Activated CD4-positive, alpha-beta memory T cell treated with anti-CD3 and anti-CD28 coated beads for 36 hours (primary cell): Measurements from ENCODE around the gene KSR1. TPM values are rescaled to one million over a fixed set of nuclear protein-coding genes. Genes with fewer than 3 reads are reported as not detected.
A peak's percentile ranks its signal among the peaks of the same experiment; 100 is the strongest.

Experiments
- CTCF ChIA-PET: fragments of 350-600 bp; sonication (Branson Sonifier 250); formaldehyde crosslinking; loops from one replicate; lab custom pipeline; 2021; ENCODE audit warnings: antibody characterized with exemption, inconsistent platforms; lab: Charles Lee
- POLR2A ChIA-PET: fragments of 350-600 bp; sonication (Branson Sonifier 250); formaldehyde crosslinking; loops from one replicate; lab custom pipeline; 2021; ENCODE audit warnings: antibody characterized with exemption; lab: Charles Lee
- DNase-seq: peaks from one replicate; pipeline ENCODE4 v3.0.0-alpha.2; 2020
- H3K27ac Mint-ChIP-seq: one replicate; pipeline ENCODE4 v1.8.0; 2021; ENCODE audit warnings: mixed read lengths
- H3K27me3 Mint-ChIP-seq: one replicate; pipeline ENCODE4 v1.8.0; 2021; ENCODE audit warnings: mixed read lengths
- H3K36me3 Mint-ChIP-seq: one replicate; pipeline ENCODE4 v1.8.0; 2021; ENCODE audit warnings: mixed read lengths
- H3K4me1 Mint-ChIP-seq: one replicate; pipeline ENCODE4 v1.8.0; 2021; ENCODE audit warnings: low read depth, mixed read lengths
- H3K4me3 Mint-ChIP-seq: one replicate; pipeline ENCODE4 v1.8.0; 2021; ENCODE audit warnings: mild to moderate bottlenecking, mixed read lengths
- H3K9me3 Mint-ChIP-seq: one replicate; pipeline ENCODE4 v1.8.0; 2021; ENCODE audit warnings: mixed read lengths
- intact Hi-C: fragments of 100-400 bp; cut with micrococcal nuclease; formaldehyde crosslinking; loops from one replicate; pipeline ENCODE4 v1.15.1; 2023
- total RNA-seq, 2 experiments: library from RNA; stranded (reverse); gene quantifications; one replicate each; pipeline ENCODE4 v1.2.3, GENCODE V29; 2021

KSR1 gene
- total RNA-seq, 2 experiments from 2014 or later, result 55.0 to 60.8 TPM

DNA sequence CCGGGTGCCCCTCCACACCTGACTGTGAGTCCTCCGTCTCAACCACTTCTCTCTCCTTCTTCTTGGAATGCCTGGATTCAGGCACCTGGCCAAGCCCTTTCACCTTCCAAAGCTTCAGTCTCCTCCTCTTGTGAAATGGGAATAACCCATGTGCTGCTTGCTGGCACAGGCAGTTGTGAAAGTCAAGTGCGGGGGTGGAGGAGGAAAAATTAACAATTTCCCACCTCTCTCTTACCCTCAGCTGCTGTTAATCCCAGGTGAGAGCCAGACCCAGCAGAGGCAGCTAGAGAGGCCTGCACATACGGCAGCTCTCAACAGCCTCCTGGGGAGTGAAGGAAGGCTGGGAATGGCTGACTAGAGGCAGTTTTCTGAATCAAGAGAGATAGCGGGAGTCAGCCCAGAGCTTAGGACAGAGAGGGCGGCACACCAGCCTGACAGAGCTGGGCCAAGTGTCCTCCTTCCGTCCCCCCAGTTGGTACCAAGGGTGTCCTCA lies 96.8 kb downstream of the KSR1 start:
- Mint-ChIP-seq H3K4me3 (no peak overlapping the region), H3K4me1 (peaks cover 22% of the 10 kb centered on the region), H3K9me3 (no peaks in the 10 kb centered on the region), H3K27ac (no peak overlapping the region), H3K27me3 (no peaks in the 10 kb centered on the region), H3K36me3 (peaks cover 26% of the 10 kb centered on the region)
- intact Hi-C loops, result no loop called here
- CTCF ChIA-PET, result interaction anchor here (1.0 to 1.6 kb wide), 2 partner anchors 46 to 220 kb away, joined by 4 read pairs; no protein-coding TSS in a partner anchor
- no peak for DNase-seq
- POLR2A ChIA-PET, result interaction anchor here (0.8 kb wide), 1 partner anchor 12 kb away, joined by 3 read pairs; no protein-coding TSS in a partner anchor

DNA sequence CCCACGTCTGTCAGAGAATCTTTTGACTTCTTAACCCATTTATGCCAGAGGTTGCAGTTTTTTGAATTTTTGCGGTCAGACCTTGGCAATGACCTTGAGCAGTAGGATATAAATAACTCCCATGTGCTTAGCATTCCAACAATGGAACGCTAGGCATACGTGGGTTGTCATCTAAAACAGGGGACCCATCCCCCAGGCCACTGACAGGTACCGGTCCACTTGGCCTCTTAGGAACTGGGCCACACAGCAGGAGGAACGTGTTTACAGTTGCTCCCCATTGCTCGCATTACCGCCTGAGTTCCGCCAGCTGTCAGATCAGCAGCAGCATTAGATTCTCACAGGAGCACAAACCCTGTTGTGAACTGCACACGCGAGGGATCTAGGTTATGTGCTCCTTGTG lies 97.9 kb downstream of the KSR1 start:
- Mint-ChIP-seq H3K4me1 (peaks cover 22% of the 10 kb centered on the region), H3K36me3 (peaks cover 34% of the 10 kb centered on the region), H3K4me3 (no peak overlapping the region), H3K9me3 (no peaks in the 10 kb centered on the region), H3K27me3 (no peaks in the 10 kb centered on the region), H3K27ac (no peak overlapping the region)
- DNase-seq, result no peak
- POLR2A ChIA-PET, result no interaction called here
- intact Hi-C loops, result no loop called here
- CTCF ChIA-PET, result interaction anchor here (1.0 kb wide), 1 partner anchor 221 kb away, joined by 4 read pairs; no protein-coding TSS in a partner anchor

DNA sequence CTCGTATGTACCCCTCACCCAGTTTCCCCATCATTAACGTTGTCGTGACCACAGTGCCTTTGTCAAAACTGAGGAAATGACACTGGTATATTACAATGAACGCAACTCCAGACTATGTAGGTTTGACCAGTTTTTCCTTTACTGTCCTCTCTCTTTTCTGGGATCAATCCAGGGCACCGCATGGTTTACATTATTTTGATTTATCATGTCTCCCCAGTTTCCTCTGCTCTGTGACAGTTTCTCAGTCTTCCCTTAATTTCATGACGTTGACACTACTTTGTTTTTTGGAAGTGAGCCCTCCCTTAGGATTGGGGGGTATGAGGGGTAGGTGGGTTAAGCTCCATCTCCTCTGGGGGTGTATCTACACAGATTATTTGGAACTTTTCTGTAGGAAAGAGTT lies 98.7 kb downstream of the KSR1 start:
- Mint-ChIP-seq H3K4me1 (peaks cover 22% of the 10 kb centered on the region), H3K9me3 (no peaks in the 10 kb centered on the region), H3K4me3 (no peak overlapping the region), H3K27me3 (no peaks in the 10 kb centered on the region), H3K36me3 (peaks cover 39% of the 10 kb centered on the region), H3K27ac (no peak overlapping the region)
- DNase-seq, result no peak
- ChIA-PET CTCF (no interaction called here), POLR2A (no interaction called here)
- intact Hi-C loops, result no loop called here

DNA sequence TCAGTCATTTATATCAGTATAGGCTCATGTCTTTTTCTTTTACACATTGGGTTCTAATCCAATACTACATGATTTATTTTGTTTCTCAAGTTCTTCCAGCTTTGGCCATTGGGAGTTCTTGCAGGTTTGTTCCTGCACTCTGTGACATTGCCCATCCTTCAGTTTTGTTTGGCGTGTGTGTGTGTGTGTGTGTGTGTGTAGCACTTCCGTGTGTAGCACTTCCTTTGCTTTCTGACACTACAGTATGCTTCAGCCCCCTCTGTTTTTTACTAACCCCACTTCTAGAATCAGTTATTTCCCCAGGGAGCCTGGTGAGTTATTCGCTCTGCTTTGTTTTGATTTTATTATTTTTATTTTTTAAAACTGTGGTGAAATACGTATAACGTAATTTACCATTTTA lies 99.1 kb downstream of the KSR1 start:
- Mint-ChIP-seq H3K36me3 (peaks cover 41% of the 10 kb centered on the region), H3K4me3 (no peak overlapping the region), H3K27ac (no peak overlapping the region), H3K9me3 (no peaks in the 10 kb centered on the region), H3K27me3 (no peaks in the 10 kb centered on the region), H3K4me1 (peaks cover 22% of the 10 kb centered on the region)
- POLR2A ChIA-PET, result no interaction called here
- no peak for DNase-seq
- CTCF ChIA-PET, result interaction anchor here (0.6 kb wide), 1 partner anchor 61 kb away, joined by 3 read pairs; no protein-coding TSS in a partner anchor
- intact Hi-C loops, result no loop called here

DNA sequence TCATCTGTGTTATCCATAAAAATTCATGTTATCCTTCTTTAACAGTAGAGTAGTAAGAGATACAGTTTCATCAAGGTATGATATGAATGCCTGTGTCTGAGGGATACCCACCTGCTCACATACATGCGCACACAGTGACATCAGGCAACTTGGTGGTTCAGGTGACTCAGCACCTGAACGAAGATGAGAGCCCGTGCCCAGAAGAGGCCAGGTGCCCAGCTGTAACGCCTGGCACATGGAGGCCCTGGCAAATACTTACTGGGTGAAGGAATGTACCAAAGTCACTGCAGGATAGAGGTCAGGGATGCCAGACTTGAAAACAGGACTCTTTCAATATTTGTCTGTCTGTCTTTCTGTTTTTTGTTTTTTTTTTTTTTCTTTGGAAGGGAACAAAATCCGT lies 102.1 kb downstream of the KSR1 start:
- ChIA-PET CTCF (no interaction called here), POLR2A (no interaction called here)
- H3K36me3 Mint-ChIP-seq, result peaks cover 35% of the 10 kb centered on the region
- no peak for DNase-seq
- no peak overlapping the region for H3K27ac Mint-ChIP-seq
- no peaks in the 10 kb centered on the region for H3K27me3 Mint-ChIP-seq
- no peak overlapping the region for H3K4me3 Mint-ChIP-seq
- H3K9me3 Mint-ChIP-seq, result no peaks in the 10 kb centered on the region
- intact Hi-C loops, result no loop called here
- peaks cover 9% of the 10 kb centered on the region for H3K4me1 Mint-ChIP-seq

DNA sequence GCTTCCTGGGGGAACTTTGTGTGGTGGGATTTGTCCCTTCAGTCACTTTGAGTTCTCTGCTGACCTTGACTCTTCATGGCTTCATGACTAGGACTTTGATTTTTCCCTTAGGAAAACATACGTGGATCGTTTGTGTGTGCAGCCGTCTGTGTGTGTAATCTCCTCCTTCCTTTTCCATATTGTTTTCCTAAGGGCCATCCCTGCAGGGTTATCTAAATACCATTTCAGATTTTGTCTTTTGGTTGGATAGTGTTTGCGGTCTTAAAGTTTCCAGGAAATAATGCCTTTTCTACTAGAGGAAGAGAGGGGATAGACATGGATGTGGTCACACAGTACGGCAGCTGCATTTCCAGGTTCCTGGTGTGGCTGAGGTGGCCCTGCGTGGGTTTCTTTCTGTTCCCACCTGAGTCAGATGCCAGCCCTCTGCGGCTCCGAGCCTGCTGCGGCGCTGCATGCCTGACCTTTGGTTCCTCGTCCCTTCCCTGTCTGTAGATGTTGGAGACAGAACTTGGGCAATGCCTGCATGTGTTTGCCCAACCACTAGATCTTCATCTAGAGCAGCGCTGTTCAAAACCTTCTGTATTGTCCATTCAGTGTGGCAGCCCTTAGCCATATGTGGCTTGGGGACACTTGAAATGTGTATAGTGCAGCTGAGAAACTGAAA lies 102.7 kb downstream of the KSR1 start:
- ChIA-PET POLR2A (no interaction called here), CTCF (no interaction called here)
- Mint-ChIP-seq H3K9me3 (no peaks in the 10 kb centered on the region), H3K4me3 (no peak overlapping the region), H3K4me1 (peaks cover 13% of the 10 kb centered on the region), H3K36me3 (peaks cover 38% of the 10 kb centered on the region), H3K27me3 (no peaks in the 10 kb centered on the region), H3K27ac (no peak overlapping the region)
- DNase-seq, result no peak
- intact Hi-C loops, result no loop called here

DNA sequence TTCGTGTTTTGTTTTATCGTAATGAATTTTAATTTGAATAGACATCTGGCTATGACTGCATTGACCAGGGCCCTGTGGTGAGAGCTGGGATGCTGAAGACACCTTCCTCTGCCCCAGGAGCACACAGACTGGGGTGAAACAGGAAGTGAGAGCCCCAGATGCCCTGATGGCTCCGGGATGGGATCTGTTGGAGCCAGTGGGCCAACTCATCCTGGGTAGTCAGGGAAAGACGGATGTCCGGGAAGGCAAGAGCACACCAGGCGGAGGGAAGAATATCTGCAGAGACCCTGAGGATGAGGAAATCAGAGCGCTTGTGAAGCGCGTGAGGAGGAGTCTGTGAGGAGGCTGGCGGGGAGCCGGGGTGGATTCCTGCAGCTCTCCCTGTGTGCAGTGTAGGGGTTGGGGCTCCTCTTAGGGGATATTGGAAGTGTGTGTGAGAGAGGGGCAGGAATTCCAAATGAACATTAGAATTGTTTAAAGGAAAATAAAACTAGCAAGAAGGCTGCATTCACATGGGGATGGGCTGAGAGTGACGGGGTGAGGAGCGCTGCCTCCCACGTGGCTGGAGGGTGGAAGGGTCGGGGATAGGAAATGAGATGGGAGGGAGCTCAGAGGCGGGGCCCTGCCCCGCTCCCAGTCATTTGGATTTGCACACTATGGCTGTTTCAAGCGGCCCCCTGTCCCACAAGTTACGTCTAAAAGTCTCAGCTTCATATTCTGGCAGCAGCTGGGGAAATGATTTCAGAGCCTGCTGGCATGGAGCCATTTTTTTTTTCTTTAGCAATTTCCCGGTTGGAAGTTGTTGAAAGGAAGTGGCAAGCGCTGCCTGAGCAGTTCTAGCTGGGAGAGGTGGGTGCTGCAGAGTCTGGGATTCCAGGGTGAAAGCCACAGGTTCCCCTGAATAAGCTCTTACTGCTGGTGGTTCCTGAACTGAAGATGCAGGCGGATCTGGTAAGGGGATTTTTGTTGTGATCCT lies 103.5 kb downstream of the KSR1 start:
- peaks cover 20% of the 10 kb centered on the region for H3K4me1 Mint-ChIP-seq
- ChIA-PET POLR2A (interaction anchor here (0.7 kb wide), 1 partner anchor 12 kb away, joined by 3 read pairs; no protein-coding TSS in a partner anchor), CTCF (interaction anchor here (0.9 to 1.3 kb wide), 2 partner anchors 40 to 226 kb away, joined by 3 read pairs; no protein-coding TSS in a partner anchor)
- H3K4me3 Mint-ChIP-seq, result no peak overlapping the region
- intact Hi-C loops, result no loop called here
- DNase-seq, result no peak
- H3K36me3 Mint-ChIP-seq, result peaks cover 39% of the 10 kb centered on the region
- no peaks in the 10 kb centered on the region for H3K9me3 Mint-ChIP-seq
- no peaks in the 10 kb centered on the region for H3K27me3 Mint-ChIP-seq
- H3K27ac Mint-ChIP-seq, result no peak overlapping the region

DNA sequence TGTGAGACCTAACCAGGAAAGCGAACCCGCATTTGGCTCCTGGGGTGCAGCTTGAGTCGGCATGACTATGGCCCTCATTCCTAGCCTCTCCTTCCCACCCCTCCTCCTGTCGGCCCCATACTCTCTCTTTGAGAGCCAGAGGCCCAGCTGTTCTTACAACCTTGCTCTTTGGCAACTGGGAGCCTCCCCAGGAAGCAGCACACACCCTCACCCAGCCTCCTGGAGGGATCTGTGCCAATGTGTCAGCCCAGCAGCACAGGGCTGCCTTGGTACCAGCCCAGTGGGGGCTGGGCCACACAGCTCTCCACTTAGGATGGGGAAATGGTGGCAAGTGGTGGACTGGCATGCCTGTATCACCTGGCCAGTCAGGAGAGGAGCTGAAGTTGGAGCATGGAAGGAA lies 104.4 kb downstream of the KSR1 start:
- Mint-ChIP-seq H3K27me3 (no peaks in the 10 kb centered on the region), H3K9me3 (no peaks in the 10 kb centered on the region), H3K36me3 (peaks cover 36% of the 10 kb centered on the region), H3K4me1 (peaks cover 21% of the 10 kb centered on the region), H3K27ac (no peak overlapping the region), H3K4me3 (no peak overlapping the region)
- ChIA-PET POLR2A (interaction anchor here (0.7 kb wide), 1 partner anchor 13 kb away, joined by 3 read pairs; no protein-coding TSS in a partner anchor), CTCF (interaction anchor here (0.9 to 1.3 kb wide), 2 partner anchors 39 to 227 kb away, joined by 3 read pairs; no protein-coding TSS in a partner anchor)
- DNase-seq, result no peak
- intact Hi-C loops, result no loop called here

DNA sequence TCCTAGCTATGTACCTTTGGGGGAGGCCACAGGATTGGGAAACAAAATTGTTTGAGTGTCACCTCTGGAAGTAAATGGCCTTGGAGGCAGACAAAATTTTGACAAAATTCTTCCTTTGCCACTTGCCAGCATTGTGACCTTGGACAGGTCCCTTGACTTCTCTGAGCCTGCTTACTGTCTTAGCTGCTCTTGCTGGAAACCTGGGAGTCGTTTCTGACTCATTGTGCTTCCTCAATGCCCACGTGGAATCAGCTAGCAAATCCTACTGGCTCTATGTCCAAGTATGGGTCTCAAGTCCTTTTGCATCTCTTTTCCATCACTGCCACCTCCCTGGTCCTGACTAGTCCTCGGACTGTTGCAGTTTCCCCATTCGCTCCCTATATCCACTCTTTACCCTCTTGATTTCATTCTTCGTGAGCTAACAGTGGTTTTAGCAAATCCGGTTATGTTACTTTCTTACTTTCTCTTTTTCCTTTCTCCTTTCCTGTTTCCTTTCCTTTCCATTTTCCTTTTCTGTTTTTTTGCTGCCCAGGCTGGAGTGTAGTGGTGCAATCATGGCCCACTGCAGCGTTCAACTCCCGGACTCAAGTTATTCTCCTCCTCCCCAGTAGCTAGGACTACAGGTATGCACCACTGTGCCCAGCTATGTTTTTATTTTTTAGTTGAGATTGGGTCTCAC lies 106.7 kb downstream of the KSR1 start:
- CTCF ChIA-PET, result interaction anchor here (0.7 to 1.0 kb wide), 3 partner anchors 13 to 37 kb away, joined by 3 to 4 read pairs (median 4); no protein-coding TSS in a partner anchor
- H3K27me3 Mint-ChIP-seq, result no peaks in the 10 kb centered on the region
- intact Hi-C loops, result no loop called here
- H3K36me3 Mint-ChIP-seq, result peaks cover 32% of the 10 kb centered on the region
- no peaks in the 10 kb centered on the region for H3K9me3 Mint-ChIP-seq
- POLR2A ChIA-PET, result no interaction called here
- H3K4me3 Mint-ChIP-seq, result no peak overlapping the region
- no peak for DNase-seq
- no peak overlapping the region for H3K27ac Mint-ChIP-seq
- peaks cover 34% of the 10 kb centered on the region for H3K4me1 Mint-ChIP-seq

DNA sequence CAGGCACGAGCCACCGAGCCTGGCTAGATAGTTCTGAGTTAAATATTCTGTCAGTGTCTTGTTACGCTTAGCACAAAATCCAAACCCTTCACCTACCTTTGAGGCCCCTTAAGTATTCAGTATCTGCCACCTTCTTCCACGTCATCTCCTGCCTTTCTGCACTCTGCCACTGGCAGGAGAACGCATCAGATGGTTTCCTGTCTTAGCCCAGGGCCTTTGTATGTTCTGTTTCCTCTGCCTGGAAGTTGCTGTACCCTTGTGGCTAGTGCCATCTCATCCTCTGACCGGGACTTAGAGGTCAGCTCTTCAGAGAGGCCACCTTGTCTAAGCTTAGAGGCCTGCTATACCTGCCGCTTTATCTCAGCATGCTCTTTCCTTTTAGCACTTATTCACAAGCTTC lies 107.3 kb downstream of the KSR1 start:
- peaks cover 26% of the 10 kb centered on the region for H3K36me3 Mint-ChIP-seq
- peaks cover 38% of the 10 kb centered on the region for H3K4me1 Mint-ChIP-seq

DNA sequence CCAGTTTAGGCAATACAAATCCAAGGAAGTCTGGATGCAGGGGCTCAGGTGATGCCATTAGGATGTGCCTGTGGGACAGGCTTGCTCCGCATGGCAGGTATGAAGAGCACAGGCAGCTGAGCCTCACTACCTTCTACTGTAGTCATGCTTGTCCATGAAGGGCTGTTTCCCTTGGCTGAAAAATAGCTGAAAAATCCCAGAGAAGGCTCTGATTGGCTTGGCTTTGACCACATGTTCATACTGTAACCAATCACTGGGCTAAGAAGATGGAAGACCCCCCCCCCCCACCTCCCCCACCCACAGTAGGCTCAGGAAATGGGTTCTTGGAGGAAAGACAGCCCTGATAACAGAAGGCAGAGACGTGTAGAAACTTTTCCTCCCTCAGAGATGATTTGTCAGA lies 108.2 kb downstream of the KSR1 start:
- Mint-ChIP-seq H3K27ac (no peak overlapping the region), H3K27me3 (no peaks in the 10 kb centered on the region), H3K36me3 (peaks cover 21% of the 10 kb centered on the region), H3K4me3 (no peak overlapping the region), H3K9me3 (no peaks in the 10 kb centered on the region), H3K4me1 (peaks cover 46% of the 10 kb centered on the region)
- ChIA-PET CTCF (interaction anchor here (0.6 to 7.0 kb wide), 3 partner anchors 12 to 37 kb away, joined by 3 to 51 read pairs (median 4); no protein-coding TSS in a partner anchor), POLR2A (interaction anchor here (0.8 to 1.5 kb wide), 3 partner anchors 12 to 98 kb away, joined by 3 read pairs; no protein-coding TSS in a partner anchor)
- DNase-seq, result no peak
- intact Hi-C loops, result no loop called here

More for the DNA sequence above, 107.3 kb downstream of the KSR1 start:
- no peak overlapping the region for H3K4me3 Mint-ChIP-seq
- H3K27ac Mint-ChIP-seq, result peak overlapping the region; percentile 28
- intact Hi-C loops, result no loop called here
- no peak for DNase-seq
- H3K9me3 Mint-ChIP-seq, result no peaks in the 10 kb centered on the region
- POLR2A ChIA-PET, result interaction anchor here (0.6 kb wide), 1 partner anchor 13 kb away, joined by 3 read pairs; no protein-coding TSS in a partner anchor
- no peaks in the 10 kb centered on the region for H3K27me3 Mint-ChIP-seq
- CTCF ChIA-PET, result interaction anchor here (0.7 to 0.8 kb wide), 2 partner anchors 13 to 36 kb away, joined by 3 to 4 read pairs; no protein-coding TSS in a partner anchor
